GM12872 (cell line): ENCODE measurements around the gene ZNF516.

Experiments
- TF ChIP-seq, protein P1 (sequence below): IDR thresholded peaks from 3 replicates; pipeline ENCODE4 v1.5.1; 2011; ENCODE audit warnings: low read depth, mild to moderate bottlenecking, low read length, moderate library complexity; ENCODE audit not compliant: insufficient read depth

Gene ZNF516

GRCh38 chr18:76487070-76487469 lies 8.0 kb downstream of the ZNF516 start:
- TF ChIP-seq, protein P1, sequence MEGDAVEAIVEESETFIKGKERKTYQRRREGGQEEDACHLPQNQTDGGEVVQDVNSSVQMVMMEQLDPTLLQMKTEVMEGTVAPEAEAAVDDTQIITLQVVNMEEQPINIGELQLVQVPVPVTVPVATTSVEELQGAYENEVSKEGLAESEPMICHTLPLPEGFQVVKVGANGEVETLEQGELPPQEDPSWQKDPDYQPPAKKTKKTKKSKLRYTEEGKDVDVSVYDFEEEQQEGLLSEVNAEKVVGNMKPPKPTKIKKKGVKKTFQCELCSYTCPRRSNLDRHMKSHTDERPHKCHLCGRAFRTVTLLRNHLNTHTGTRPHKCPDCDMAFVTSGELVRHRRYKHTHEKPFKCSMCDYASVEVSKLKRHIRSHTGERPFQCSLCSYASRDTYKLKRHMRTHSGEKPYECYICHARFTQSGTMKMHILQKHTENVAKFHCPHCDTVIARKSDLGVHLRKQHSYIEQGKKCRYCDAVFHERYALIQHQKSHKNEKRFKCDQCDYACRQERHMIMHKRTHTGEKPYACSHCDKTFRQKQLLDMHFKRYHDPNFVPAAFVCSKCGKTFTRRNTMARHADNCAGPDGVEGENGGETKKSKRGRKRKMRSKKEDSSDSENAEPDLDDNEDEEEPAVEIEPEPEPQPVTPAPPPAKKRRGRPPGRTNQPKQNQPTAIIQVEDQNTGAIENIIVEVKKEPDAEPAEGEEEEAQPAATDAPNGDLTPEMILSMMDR = no peak

GRCh38 chr18:76486574-76486973 lies 8.5 kb downstream of the ZNF516 start:
- TF ChIP-seq, protein P1 = no peak

DNA sequence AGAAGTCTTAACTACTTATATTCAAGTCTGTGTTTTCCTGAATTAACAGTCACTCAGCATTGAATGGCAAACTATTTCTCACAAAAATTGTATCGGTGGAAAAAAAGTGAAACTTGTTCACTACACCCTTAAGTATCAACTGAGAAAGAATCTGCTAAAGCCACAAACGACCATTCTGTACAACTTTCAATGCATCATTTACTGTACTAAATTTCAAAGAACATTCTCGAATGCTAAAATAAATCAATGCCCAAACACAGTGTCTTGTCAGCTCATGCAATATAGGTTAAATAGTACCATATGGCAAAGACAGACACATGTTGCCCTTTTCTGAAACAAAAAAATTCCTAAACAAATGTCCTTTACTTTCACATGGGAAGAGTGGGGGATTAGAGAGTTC lies 9.0 kb downstream of the ZNF516 start:
- TF ChIP-seq, protein P1 = no peak

DNA sequence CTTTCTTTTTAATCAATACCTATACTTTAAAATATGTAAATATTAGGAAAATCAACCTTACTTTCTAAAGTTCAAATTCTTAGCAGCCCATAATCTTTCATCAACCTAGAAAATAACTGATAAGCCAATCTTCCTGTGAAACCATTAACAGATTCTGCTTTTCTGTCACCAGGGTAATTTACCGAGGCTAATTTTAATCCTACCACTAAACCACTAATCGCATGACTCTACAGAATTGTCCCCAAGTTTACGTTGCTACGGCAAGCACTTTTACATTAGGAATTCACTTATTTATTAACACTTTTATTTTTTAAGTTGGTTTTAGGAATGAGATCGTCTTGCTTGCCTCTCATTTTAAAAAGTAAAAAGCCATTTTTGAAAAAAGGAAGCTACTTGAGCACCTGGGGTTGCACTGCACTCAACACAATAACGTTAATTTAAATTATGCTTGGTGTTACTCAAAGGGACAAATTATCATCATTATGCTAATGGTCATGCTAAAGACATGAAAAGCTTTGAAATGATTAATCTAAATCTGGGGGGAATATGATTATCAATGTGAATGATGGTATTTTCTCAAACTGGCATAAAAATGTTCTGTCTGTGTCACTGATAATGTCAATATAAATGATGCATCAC lies 10.2 kb downstream of the ZNF516 start:
- TF ChIP-seq, protein P1 = no peak

DNA sequence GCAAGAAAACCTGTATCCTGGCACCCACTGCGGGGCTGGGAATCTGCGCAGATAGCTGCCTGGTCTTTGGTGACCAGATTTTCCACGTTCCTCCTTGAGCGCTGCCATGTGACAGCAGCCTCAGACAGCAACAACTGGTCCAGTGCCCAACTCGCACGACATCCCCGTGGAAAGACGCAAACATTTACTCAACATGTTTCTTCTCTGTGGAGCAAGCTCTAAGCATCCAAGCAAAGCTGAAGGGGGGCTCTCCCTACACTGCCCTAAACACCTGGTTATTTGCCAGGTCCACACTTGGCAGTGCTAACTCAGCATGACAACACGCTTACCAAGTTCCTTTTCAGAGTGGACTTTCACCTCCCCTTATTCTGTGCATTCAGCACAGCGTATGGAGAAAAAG lies 11.3 kb downstream of the ZNF516 start:
- TF ChIP-seq, protein P1 = no peak

- TF ChIP-seq, protein P1 = no peak
Observed at GRCh38 chr18:76482971-76483691, 11.9 kb downstream of the ZNF516 start.

GRCh38 chr18:76482267-76482666 lies 12.8 kb downstream of the ZNF516 start:
- TF ChIP-seq, protein P1 = no peak
